NT2/D1 (cell line): ENCODE measurements around the gene SGK1.

Experiments
- SUZ12 ChIP-seq: IDR thresholded peaks from 2 replicates; pipeline ENCODE4 v1.6.1; 2011; ENCODE audit not compliant: insufficient read length, insufficient read depth; ENCODE audit errors: extremely low read depth
- YY1 ChIP-seq: IDR thresholded peaks from 2 replicates; pipeline ENCODE4 v1.6.1; 2011; ENCODE audit not compliant: insufficient read length, insufficient read depth
- ZNF274 ChIP-seq: IDR thresholded peaks from 2 replicates; pipeline ENCODE4 v1.6.1; 2011; ENCODE audit warnings: mild to moderate bottlenecking, low read depth, low read length

DNA sequence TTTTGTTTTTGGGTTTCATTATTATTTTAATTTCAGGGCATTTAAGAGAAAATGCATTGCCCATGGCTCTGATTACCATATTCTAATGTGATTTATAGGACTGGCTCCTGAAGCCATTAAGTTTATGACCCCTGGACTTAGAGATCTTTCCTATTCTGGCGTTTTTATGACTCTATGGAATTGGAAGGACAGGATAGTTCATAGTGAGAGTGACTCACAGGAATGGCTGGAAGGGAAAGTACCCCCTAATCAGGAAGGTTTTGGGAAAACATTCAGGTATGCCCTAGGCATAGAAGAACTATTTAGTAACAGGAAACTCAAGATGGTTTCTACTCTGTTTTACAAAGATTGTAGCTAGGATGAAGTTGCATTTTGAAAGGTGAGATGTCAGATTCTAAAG is 156.9 kb downstream of the SGK1 start:
- TF ChIP-seq ZNF274, result no peak
- TF ChIP-seq YY1, result no peak
- no peak for TF ChIP-seq SUZ12
